BLaER1 (cell line): ENCODE measurements around the gene HRG.

ENCODE experiments used
- H3K27ac ChIP-seq: shearing (Covaris generic); formaldehyde crosslinking; 2 replicates; pipeline ENCODE4 v1.8.1; 2022
- H3K27me3 ChIP-seq: shearing (Covaris generic); formaldehyde crosslinking; 2 replicates; pipeline ENCODE4 v1.8.1; 2022
- H3K36me3 ChIP-seq: shearing (Covaris generic); formaldehyde crosslinking; 2 replicates; pipeline ENCODE4 v1.8.1; 2022
- H3K4me1 ChIP-seq: shearing (Covaris generic); formaldehyde crosslinking; 2 replicates; pipeline ENCODE4 v1.8.1; 2022
- H3K4me2 ChIP-seq: shearing (Covaris generic); formaldehyde crosslinking; 2 replicates; pipeline ENCODE4 v1.8.1; 2022
- H3K4me3 ChIP-seq: shearing (Covaris generic); formaldehyde crosslinking; 2 replicates; pipeline ENCODE4 v1.8.1; 2022
- H3K9ac ChIP-seq: shearing (Covaris generic); formaldehyde crosslinking; 2 replicates; pipeline ENCODE4 v1.8.1; 2022
- H3K9me3 ChIP-seq: shearing (Covaris generic); formaldehyde crosslinking; 2 replicates; pipeline ENCODE4 v1.8.1; 2022
- H4K20me1 ChIP-seq: shearing (Covaris generic); formaldehyde crosslinking; 2 replicates; pipeline ENCODE4 v1.8.1; 2022
- Cebpa-rat ChIP-seq: shearing (Covaris generic); IDR thresholded peaks from 2 replicates; pipeline ENCODE4 v1.8.1; 2022

The HRG gene

GRCh38 chr3:186638259-186638658 lies 27.6 kb upstream of the HRG start:
- Histone ChIP-seq H3K27ac (no peak overlapping the region), H3K4me3 (no peak overlapping the region), H4K20me1 (no peaks in the 10 kb centered on the region), H3K36me3 (no peaks in the 10 kb centered on the region), H3K27me3 (no peaks in the 10 kb centered on the region), H3K4me2 (no peak overlapping the region), H3K4me1 (0 out of 2 replicates have a peak, but pooled peaks cover 6% of the 10 kb centered on the region), H3K9ac (no peak overlapping the region), H3K9me3 (no peaks in the 10 kb centered on the region)
- no peak for TF ChIP-seq Cebpa-rat

- H3K4me1 ChIP-seq, result 0 out of 2 replicates have a peak, but pooled peaks cover 6% of the 10 kb centered on the region
- H3K4me2 ChIP-seq, result no peak within 1 kb of the TSS
- H3K9me3 ChIP-seq, result no peaks in the 10 kb centered on the region
- H4K20me1 ChIP-seq, result no peaks in the 10 kb centered on the region
- TF ChIP-seq Cebpa-rat, result no peak
- H3K36me3 ChIP-seq, result no peaks in the 10 kb centered on the region
- no peak within 1 kb of the TSS for H3K27ac ChIP-seq
- H3K27me3 ChIP-seq, result no peaks in the 10 kb centered on the region
- H3K9ac ChIP-seq, result no peak within 1 kb of the TSS
- no peak within 1 kb of the TSS for H3K4me3 ChIP-seq
Observed at GRCh38 chr3:186639778-186640472, 25.9 kb upstream of the HRG start, which contains the start of gene FETUB. TSS of gene FETUB (plus strand) at chr3:186640399. CDS start at chr3:186640461, 62 bp downstream.

GRCh38 chr3:186640473-186640818 lies 25.4 kb upstream of the HRG start:
- no peak for TF ChIP-seq Cebpa-rat
- no peaks in the 10 kb centered on the region for H3K9me3 ChIP-seq
- H3K9ac ChIP-seq, result no peak overlapping the region
- H3K27ac ChIP-seq, result no peak overlapping the region
- H3K4me1 ChIP-seq, result 0 out of 2 replicates have a peak, but pooled peaks cover 6% of the 10 kb centered on the region
- H3K4me2 ChIP-seq, result no peak overlapping the region
- H4K20me1 ChIP-seq, result no peaks in the 10 kb centered on the region
- H3K27me3 ChIP-seq, result no peaks in the 10 kb centered on the region
- H3K36me3 ChIP-seq, result no peaks in the 10 kb centered on the region
- no peak overlapping the region for H3K4me3 ChIP-seq

GRCh38 chr3:186640929-186641328 lies 24.9 kb upstream of the HRG start:
- Histone ChIP-seq H3K4me3 (no peak overlapping the region), H3K27me3 (no peaks in the 10 kb centered on the region), H3K27ac (no peak overlapping the region), H3K9ac (no peak overlapping the region), H3K9me3 (no peaks in the 10 kb centered on the region), H3K4me1 (0 out of 2 replicates have a peak, but pooled peaks cover 6% of the 10 kb centered on the region), H4K20me1 (no peaks in the 10 kb centered on the region), H3K4me2 (no peak overlapping the region), H3K36me3 (no peaks in the 10 kb centered on the region)
- TF ChIP-seq Cebpa-rat, result no peak

GRCh38 chr3:186642014-186642413 lies 23.8 kb upstream of the HRG start:
- no peaks in the 10 kb centered on the region for H3K36me3 ChIP-seq
- no peak for TF ChIP-seq Cebpa-rat
- 0 out of 2 replicates have a peak, but pooled peaks cover 6% of the 10 kb centered on the region for H3K4me1 ChIP-seq
- H4K20me1 ChIP-seq, result no peaks in the 10 kb centered on the region
- H3K27me3 ChIP-seq, result no peaks in the 10 kb centered on the region
- H3K27ac ChIP-seq, result no peak overlapping the region
- H3K9me3 ChIP-seq, result no peaks in the 10 kb centered on the region
- H3K4me2 ChIP-seq, result no peak overlapping the region
- H3K9ac ChIP-seq, result no peak overlapping the region
- H3K4me3 ChIP-seq, result no peak overlapping the region

- H3K4me2 ChIP-seq, result no peak overlapping the region
- H3K4me1 ChIP-seq, result 0 out of 2 replicates have a peak, but pooled peaks cover 6% of the 10 kb centered on the region
- H3K36me3 ChIP-seq, result no peaks in the 10 kb centered on the region
- H4K20me1 ChIP-seq, result no peaks in the 10 kb centered on the region
- no peak overlapping the region for H3K9ac ChIP-seq
- H3K27me3 ChIP-seq, result no peaks in the 10 kb centered on the region
- no peak overlapping the region for H3K27ac ChIP-seq
- no peaks in the 10 kb centered on the region for H3K9me3 ChIP-seq
- TF ChIP-seq Cebpa-rat, result no peak
- H3K4me3 ChIP-seq, result no peak overlapping the region
Observed at GRCh38 chr3:186643493-186643892, 22.3 kb upstream of the HRG start.

GRCh38 chr3:186644683-186645082 lies 21.1 kb upstream of the HRG start:
- H3K4me1 ChIP-seq, result 0 out of 2 replicates have a peak, but pooled peaks cover 6% of the 10 kb centered on the region
- no peak overlapping the region for H3K27ac ChIP-seq
- no peaks in the 10 kb centered on the region for H4K20me1 ChIP-seq
- no peaks in the 10 kb centered on the region for H3K36me3 ChIP-seq
- TF ChIP-seq Cebpa-rat, result peak; percentile 63
- H3K4me2 ChIP-seq, result no peak overlapping the region
- no peak overlapping the region for H3K9ac ChIP-seq
- H3K9me3 ChIP-seq, result no peaks in the 10 kb centered on the region
- H3K4me3 ChIP-seq, result no peak overlapping the region
- H3K27me3 ChIP-seq, result no peaks in the 10 kb centered on the region

GRCh38 chr3:186646106-186646505 lies 19.7 kb upstream of the HRG start:
- H3K27ac ChIP-seq, result no peak overlapping the region
- no peak for TF ChIP-seq Cebpa-rat
- H3K27me3 ChIP-seq, result no peaks in the 10 kb centered on the region
- H3K4me1 ChIP-seq, result 0 out of 2 replicates have a peak, but pooled peaks cover 6% of the 10 kb centered on the region
- no peak overlapping the region for H3K4me3 ChIP-seq
- H3K36me3 ChIP-seq, result no peaks in the 10 kb centered on the region
- no peak overlapping the region for H3K4me2 ChIP-seq
- H3K9me3 ChIP-seq, result no peaks in the 10 kb centered on the region
- no peaks in the 10 kb centered on the region for H4K20me1 ChIP-seq
- H3K9ac ChIP-seq, result no peak overlapping the region

GRCh38 chr3:186646841-186647240 lies 19.0 kb upstream of the HRG start:
- TF ChIP-seq Cebpa-rat, result no peak
- Histone ChIP-seq H3K4me3 (no peak overlapping the region), H3K4me1 (0 out of 2 replicates have a peak, but pooled peaks cover 5% of the 10 kb centered on the region), H3K9ac (no peak overlapping the region), H3K4me2 (no peak overlapping the region), H3K9me3 (no peaks in the 10 kb centered on the region), H3K27ac (no peak overlapping the region), H3K27me3 (no peaks in the 10 kb centered on the region), H3K36me3 (no peaks in the 10 kb centered on the region), H4K20me1 (no peaks in the 10 kb centered on the region)

GRCh38 chr3:186648851-186649250 lies 17.0 kb upstream of the HRG start:
- TF ChIP-seq Cebpa-rat, result no peak
- H4K20me1 ChIP-seq, result no peaks in the 10 kb centered on the region
- H3K4me2 ChIP-seq, result no peak overlapping the region
- H3K9me3 ChIP-seq, result no peaks in the 10 kb centered on the region
- H3K4me1 ChIP-seq, result peaks cover 19% of the 10 kb centered on the region
- no peaks in the 10 kb centered on the region for H3K36me3 ChIP-seq
- no peak overlapping the region for H3K9ac ChIP-seq
- no peaks in the 10 kb centered on the region for H3K27me3 ChIP-seq
- H3K4me3 ChIP-seq, result no peak overlapping the region
- H3K27ac ChIP-seq, result no peak overlapping the region
